ENCODE results near the gene ANKRD35. TPM values are rescaled to one million over a fixed set of nuclear protein-coding genes. Genes with fewer than 3 reads are reported as not detected.

Gene ANKRD35
- total RNA-seq, 2 experiments from 2014 or later = 0.54 to 0.59 TPM

DNA sequence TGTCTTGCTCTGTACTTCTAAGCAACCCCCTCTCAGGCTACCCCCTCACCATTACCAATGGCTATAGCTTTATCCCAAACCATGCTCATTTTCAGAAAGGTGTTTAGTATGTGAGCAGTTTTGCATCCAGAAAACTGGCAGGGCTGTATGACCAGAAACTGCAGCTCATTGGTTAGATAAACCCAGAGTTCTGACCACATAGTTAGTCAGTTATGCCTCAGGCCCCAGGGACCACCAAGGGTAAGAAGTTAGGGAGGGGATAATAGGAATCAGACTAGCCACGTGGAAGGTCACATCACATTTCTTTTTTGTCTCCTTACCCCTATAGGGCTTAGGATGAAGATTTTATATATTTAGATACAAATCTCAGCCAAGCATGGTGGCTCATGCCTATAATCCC is 23.0 kb upstream of the ANKRD35 start:
- Mint-ChIP-seq H3K27ac (no peak overlapping the region), H3K9me3 (no peaks in the 10 kb centered on the region), H3K36me3 (ENCODE audit: low read depth) (peaks cover 11% of the 10 kb centered on the region), H3K27me3 (no peaks in the 10 kb centered on the region), H3K4me3 (no peak overlapping the region), H3K4me1 (ENCODE audit: low read depth) (peaks cover 9% of the 10 kb centered on the region)
- ChIA-PET POLR2A (interaction anchor here (0.8 to 2.1 kb wide), 4 partner anchors 10 to 35 kb away, joined by 3 to 10 read pairs (median 6); partner anchors contain the start of genes PEX11B and RBM8A), CTCF (interaction anchor here (0.6 to 7.0 kb wide), 10 partner anchors 16 to 97 kb away, joined by 3 to 108 read pairs (median 9); partner anchors contain the start of genes ANKRD35, NUDT17, PIAS3 and RBM8A)
- ATAC-seq (no peak), DNase-seq (no peak)
- TF ChIP-seq, protein P1, sequence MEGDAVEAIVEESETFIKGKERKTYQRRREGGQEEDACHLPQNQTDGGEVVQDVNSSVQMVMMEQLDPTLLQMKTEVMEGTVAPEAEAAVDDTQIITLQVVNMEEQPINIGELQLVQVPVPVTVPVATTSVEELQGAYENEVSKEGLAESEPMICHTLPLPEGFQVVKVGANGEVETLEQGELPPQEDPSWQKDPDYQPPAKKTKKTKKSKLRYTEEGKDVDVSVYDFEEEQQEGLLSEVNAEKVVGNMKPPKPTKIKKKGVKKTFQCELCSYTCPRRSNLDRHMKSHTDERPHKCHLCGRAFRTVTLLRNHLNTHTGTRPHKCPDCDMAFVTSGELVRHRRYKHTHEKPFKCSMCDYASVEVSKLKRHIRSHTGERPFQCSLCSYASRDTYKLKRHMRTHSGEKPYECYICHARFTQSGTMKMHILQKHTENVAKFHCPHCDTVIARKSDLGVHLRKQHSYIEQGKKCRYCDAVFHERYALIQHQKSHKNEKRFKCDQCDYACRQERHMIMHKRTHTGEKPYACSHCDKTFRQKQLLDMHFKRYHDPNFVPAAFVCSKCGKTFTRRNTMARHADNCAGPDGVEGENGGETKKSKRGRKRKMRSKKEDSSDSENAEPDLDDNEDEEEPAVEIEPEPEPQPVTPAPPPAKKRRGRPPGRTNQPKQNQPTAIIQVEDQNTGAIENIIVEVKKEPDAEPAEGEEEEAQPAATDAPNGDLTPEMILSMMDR (IDR thresholded peaks at IDR 0.05) = no peak
- intact Hi-C loops (cut with micrococcal nuclease) = no loop called here

DNA sequence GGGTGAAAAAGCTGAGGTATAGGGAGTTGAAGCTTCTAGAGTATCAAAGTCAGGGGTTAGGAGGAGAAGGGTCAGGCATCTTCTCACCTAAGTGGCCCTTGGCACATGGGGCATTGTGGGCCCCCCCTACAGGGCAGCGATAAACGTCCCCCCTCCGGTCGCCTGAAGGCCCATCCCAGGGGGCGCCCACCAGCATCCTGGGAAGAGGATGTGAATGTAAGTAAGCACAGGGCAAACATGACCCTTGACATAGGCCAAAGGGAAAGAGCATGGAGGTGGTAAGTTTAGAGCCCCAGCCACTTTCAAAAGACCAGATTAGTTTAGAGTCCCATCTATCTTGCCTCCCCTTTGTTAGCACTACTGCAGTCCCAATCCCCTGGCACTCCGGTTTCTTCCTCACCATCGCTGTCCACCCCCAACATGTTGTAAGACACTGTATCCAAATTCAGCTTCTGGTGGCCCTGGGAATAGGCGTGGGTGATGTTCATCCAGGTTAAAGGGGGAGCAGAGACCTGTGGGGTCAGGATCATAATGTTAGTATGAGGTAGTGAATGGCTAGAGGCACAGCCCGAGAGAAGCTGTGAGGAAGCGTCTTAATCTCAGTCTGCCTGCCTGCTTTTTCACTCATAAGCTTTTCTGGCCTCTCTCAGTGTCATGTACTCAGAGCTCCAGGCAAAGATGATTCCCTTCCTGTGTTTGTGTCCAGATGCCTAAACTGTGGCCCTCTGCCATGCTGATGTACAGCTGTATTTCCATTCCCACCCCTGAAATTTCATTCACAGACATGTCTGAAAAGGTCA is 21.5 kb upstream of the ANKRD35 start:
- H3K9me3 Mint-ChIP-seq = no peaks in the 10 kb centered on the region
- H3K4me3 Mint-ChIP-seq = no peak overlapping the region
- H3K4me1 Mint-ChIP-seq (ENCODE audit: low read depth) = peaks cover 5% of the 10 kb centered on the region
- H3K36me3 Mint-ChIP-seq (ENCODE audit: low read depth) = peaks cover 6% of the 10 kb centered on the region
- ATAC-seq (no peak), DNase-seq (no peak)
- TF ChIP-seq, protein P1 (IDR thresholded peaks at IDR 0.05) = no peak
- intact Hi-C loops (cut with micrococcal nuclease) = no loop called here
- no peaks in the 10 kb centered on the region for H3K27me3 Mint-ChIP-seq
- ChIA-PET POLR2A (interaction anchor here (1.4 kb wide), 1 partner anchor 20 kb away, joined by 9 read pairs; the partner anchor contains the start of gene RBM8A), CTCF (interaction anchor here (1.2 to 7.0 kb wide), 4 partner anchors 15 to 59 kb away, joined by 4 to 108 read pairs (median 18); partner anchors contain the start of genes ANKRD35 and NUDT17)
- H3K27ac Mint-ChIP-seq = no peak overlapping the region

DNA sequence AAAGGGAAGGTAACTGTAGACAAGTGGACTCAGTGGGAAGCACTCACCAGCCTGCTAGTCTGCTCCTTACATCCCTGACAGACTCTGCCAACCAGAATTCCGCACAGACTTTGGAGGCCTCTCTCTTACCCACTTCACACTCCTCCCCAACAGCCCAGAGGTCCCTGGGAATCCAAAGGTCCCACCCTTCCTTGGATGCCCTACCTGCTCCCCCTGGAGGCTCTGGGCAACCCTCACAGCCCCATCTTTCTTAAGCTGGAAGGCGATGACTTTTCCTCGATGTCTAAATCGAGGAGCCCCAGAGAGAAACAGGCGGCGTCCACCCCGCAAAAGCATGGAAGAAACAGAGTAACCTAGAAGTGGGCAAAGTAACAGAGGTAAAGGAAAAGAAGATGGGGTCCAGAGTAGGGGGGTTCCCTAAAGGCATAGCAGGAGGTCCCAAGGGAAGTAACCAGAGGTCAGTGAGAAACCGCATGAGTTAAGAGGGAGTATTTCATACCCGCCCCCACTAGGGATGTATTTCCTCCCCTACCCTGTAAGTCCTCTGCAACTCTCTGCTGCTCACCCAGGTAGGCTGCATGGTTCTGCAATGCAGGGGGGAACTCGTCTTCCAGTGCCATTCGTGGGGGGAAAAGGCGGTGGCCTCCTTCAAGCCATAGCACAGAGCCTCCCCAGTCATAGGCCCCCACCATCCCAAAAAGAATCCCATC is 15.8 kb upstream of the ANKRD35 start:
- H3K36me3 Mint-ChIP-seq (ENCODE audit: low read depth) = no peaks in the 10 kb centered on the region
- TF ChIP-seq, protein P1 (IDR thresholded peaks at IDR 0.05) = no peak
- H3K9me3 Mint-ChIP-seq = no peaks in the 10 kb centered on the region
- DNase-seq (no peak), ATAC-seq (no peak)
- H3K27me3 Mint-ChIP-seq = no peaks in the 10 kb centered on the region
- intact Hi-C loops (cut with micrococcal nuclease) = no loop called here
- H3K27ac Mint-ChIP-seq = no peak overlapping the region
- no peaks in the 10 kb centered on the region for H3K4me1 Mint-ChIP-seq (ENCODE audit: low read depth)
- ChIA-PET POLR2A (interaction anchor here (0.6 to 1.0 kb wide), 2 partner anchors 11 to 42 kb away, joined by 3 read pairs; partner anchors contain the start of gene PIAS3), CTCF (interaction anchor here (1.0 to 2.2 kb wide), 4 partner anchors 8 to 41 kb away, joined by 3 to 6 read pairs (median 4); partner anchors contain the start of gene ITGA10)
- H3K4me3 Mint-ChIP-seq = no peak overlapping the region

DNA sequence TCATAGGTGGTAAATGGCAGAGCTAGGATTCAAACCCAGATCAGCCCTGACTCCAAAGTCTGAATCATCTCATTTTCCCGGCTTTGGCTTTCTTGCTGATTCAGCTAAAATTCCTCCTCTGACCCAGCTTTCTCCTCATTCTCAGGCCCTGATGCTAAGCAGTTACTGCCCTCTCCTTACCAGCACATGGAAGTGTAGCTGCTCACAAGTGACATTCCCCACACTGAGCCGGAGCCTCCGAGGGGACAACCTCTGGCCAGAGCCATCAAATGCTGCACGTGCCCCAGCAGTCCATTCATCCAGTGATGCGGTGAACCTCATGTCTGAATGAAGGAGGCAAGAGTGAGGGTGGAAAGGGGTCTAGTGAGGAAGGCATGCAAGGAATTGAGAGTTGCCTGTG is 13.1 kb upstream of the ANKRD35 start:
- CTCF ChIA-PET = interaction anchor here (0.7 kb wide), 1 partner anchor 52 kb away, joined by 3 read pairs; no protein-coding TSS in a partner anchor
- Mint-ChIP-seq H3K27me3 (no peaks in the 10 kb centered on the region), H3K4me3 (no peak overlapping the region), H3K4me1 (ENCODE audit: low read depth) (no peaks in the 10 kb centered on the region), H3K36me3 (ENCODE audit: low read depth) (no peaks in the 10 kb centered on the region), H3K9me3 (no peaks in the 10 kb centered on the region), H3K27ac (no peak overlapping the region)
- intact Hi-C loops (cut with micrococcal nuclease) = no loop called here
- TF ChIP-seq, protein P1 (IDR thresholded peaks at IDR 0.05) = no peak
- no peak for DNase-seq
- ATAC-seq = no peak
- POLR2A ChIA-PET = no interaction called here

Data from activated CD8-positive, alpha-beta T cell treated with anti-CD3 and anti-CD28 coated beads for 36 hours (primary cell).